Prostate gland (tissue), 2 donors: ENCODE data around the gene GRID1. TPM values are rescaled to one million over a fixed set of nuclear protein-coding genes. Genes with fewer than 3 reads are reported as not detected.

Experiments
- DNase-seq: peaks from one replicate; pipeline ENCODE4 v3.0.0-alpha.2; 2019; ENCODE audit warnings: low spot score
- H3K27ac ChIP-seq, 2 donors: fragments of 200-600 bp; sonication (generic); 2 replicates each; pipeline ENCODE4 v1.5.1; 2017 to 2019
- H3K27me3 ChIP-seq: fragments of 200-600 bp; sonication (generic); replicated peaks from 2 replicates; pipeline ENCODE4 v1.5.1; 2019; ENCODE audit not compliant: insufficient read depth
- H3K36me3 ChIP-seq, 2 donors: fragments of 200-600 bp; sonication (generic); 1 replicate in 1 of 2; 2 replicates in 1 of 2; pipeline versions ENCODE4 v1.5.1 to v1.8.1; 2017 to 2019
- H3K4me1 ChIP-seq: fragments of 200-600 bp; sonication (generic); replicated peaks from 2 replicates; pipeline ENCODE4 v1.5.1; 2019
- H3K4me3 ChIP-seq, 2 donors: fragments of 200-600 bp; sonication (generic); 2 replicates each; pipeline ENCODE4 v1.5.1; 2017 to 2019
- H3K9me3 ChIP-seq: fragments of 200-600 bp; sonication (generic); 2 replicates; pipeline ENCODE4 v1.5.1; 2017
- POLR2A ChIP-seq: fragments of 450-650 bp; IDR thresholded peaks from one replicate; pipeline ENCODE4 v1.6.1; 2016; ENCODE audit warnings: antibody characterized with exemption, mild to moderate bottlenecking
- POLR2AphosphoS5 ChIP-seq: sonication (generic); formaldehyde crosslinking; IDR thresholded peaks from one replicate; pipeline ENCODE4 v1.6.1; 2017; ENCODE audit warnings: antibody characterized with exemption
- WGBS: methylation state at CpG from one replicate; pipeline ENCODE4 v1.1.5; 2018; 5-methylcytosine and 5-hydroxymethylcytosine counted together
- intact Hi-C: fragments of 100-400 bp; cut with DNase I; formaldehyde crosslinking; loops from one replicate; pipeline ENCODE4 v1.14.2; 2022
- total RNA-seq, 2 donors: library from RNA; depleted of rRNA; stranded (reverse); fragments of >200 nt; gene quantifications; one replicate each; pipeline ENCODE4 v1.1.0, GENCODE V29; 2016
- TF ChIP-seq, protein P1 (sequence below), 4 experiments: fragments of 200-600 bp in 2 of 4; fragments of 450-650 bp in 2 of 4; sonication (generic) in 2 of 4; IDR thresholded peaks; 1 replicate in 3 of 4; 2 replicates in 1 of 4; pipeline ENCODE4 v1.5.1; 2016 to 2019; ENCODE audit warnings: antibody characterized with exemption in 4 of 4, mild to moderate bottlenecking in 2 of 4, moderate library complexity in 2 of 4

Gene GRID1
- total RNA-seq, 2 donors from 2014 or later: 1.0 to 10.0 TPM

- no peaks in the 10 kb centered on the region for H3K4me1 ChIP-seq
- WGBS: 100% methylated on average over 1 of the region's 1 CpG
- TF ChIP-seq POLR2A (no peak), POLR2AphosphoS5 (no peak)
- TF ChIP-seq, protein P1, sequence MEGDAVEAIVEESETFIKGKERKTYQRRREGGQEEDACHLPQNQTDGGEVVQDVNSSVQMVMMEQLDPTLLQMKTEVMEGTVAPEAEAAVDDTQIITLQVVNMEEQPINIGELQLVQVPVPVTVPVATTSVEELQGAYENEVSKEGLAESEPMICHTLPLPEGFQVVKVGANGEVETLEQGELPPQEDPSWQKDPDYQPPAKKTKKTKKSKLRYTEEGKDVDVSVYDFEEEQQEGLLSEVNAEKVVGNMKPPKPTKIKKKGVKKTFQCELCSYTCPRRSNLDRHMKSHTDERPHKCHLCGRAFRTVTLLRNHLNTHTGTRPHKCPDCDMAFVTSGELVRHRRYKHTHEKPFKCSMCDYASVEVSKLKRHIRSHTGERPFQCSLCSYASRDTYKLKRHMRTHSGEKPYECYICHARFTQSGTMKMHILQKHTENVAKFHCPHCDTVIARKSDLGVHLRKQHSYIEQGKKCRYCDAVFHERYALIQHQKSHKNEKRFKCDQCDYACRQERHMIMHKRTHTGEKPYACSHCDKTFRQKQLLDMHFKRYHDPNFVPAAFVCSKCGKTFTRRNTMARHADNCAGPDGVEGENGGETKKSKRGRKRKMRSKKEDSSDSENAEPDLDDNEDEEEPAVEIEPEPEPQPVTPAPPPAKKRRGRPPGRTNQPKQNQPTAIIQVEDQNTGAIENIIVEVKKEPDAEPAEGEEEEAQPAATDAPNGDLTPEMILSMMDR (IDR thresholded peaks at IDR 0.05): no peak
- H3K4me3 ChIP-seq: no peak overlapping the region
- H3K36me3 ChIP-seq: no peaks in the 10 kb centered on the region
- intact Hi-C loops: no loop called here
- no peak overlapping the region for H3K27ac ChIP-seq
- H3K9me3 ChIP-seq: no peaks in the 10 kb centered on the region
- no peak for DNase-seq
- no peaks in the 10 kb centered on the region for H3K27me3 ChIP-seq
These were observed 83.7 kb downstream of the GRID1 start for GRCh38 chr10:86282664-86283465.

- TF ChIP-seq, protein P1 (IDR thresholded peaks at IDR 0.05): no peak
- TF ChIP-seq POLR2AphosphoS5 (no peak), POLR2A (no peak)
- Histone ChIP-seq H3K4me1 (no peaks in the 10 kb centered on the region), H3K27ac (no peak overlapping the region), H3K9me3 (no peaks in the 10 kb centered on the region), H3K4me3 (no peak overlapping the region), H3K36me3 (no peaks in the 10 kb centered on the region), H3K27me3 (no peaks in the 10 kb centered on the region)
- 94% methylated on average over 1 of the region's 1 CpG for WGBS
- intact Hi-C loops: no loop called here
- no peak for DNase-seq
These were observed 85.2 kb downstream of the GRID1 start for GRCh38 chr10:86281396-86281795.

GRCh38 chr10:86269332-86269731 is 97.3 kb downstream of the GRID1 start:
- WGBS: 66% methylated on average over 2 of the region's 2 CpGs
- no peaks in the 10 kb centered on the region for H3K27me3 ChIP-seq
- no peak overlapping the region for H3K27ac ChIP-seq
- no peak for TF ChIP-seq POLR2A
- TF ChIP-seq, protein P1 (IDR thresholded peaks at IDR 0.05): no peak
- TF ChIP-seq POLR2AphosphoS5: no peak
- no peaks in the 10 kb centered on the region for H3K36me3 ChIP-seq
- H3K4me1 ChIP-seq: no peaks in the 10 kb centered on the region
- H3K9me3 ChIP-seq: no peaks in the 10 kb centered on the region
- no peak overlapping the region for H3K4me3 ChIP-seq
- intact Hi-C loops: no loop called here
- DNase-seq: no peak

- H3K4me1 ChIP-seq: no peaks in the 10 kb centered on the region
- H3K9me3 ChIP-seq: no peaks in the 10 kb centered on the region
- DNase-seq: no peak
- no peak overlapping the region for H3K27ac ChIP-seq
- no peaks in the 10 kb centered on the region for H3K36me3 ChIP-seq
- H3K4me3 ChIP-seq: no peak overlapping the region
- H3K27me3 ChIP-seq: no peaks in the 10 kb centered on the region
- TF ChIP-seq POLR2AphosphoS5 (no peak), POLR2A (no peak)
- TF ChIP-seq, protein P1 (IDR thresholded peaks at IDR 0.05): no peak
- WGBS: 77% methylated on average over 11 of the region's 12 CpGs
- intact Hi-C loops: no loop called here
These were observed 99.1 kb downstream of the GRID1 start for GRCh38 chr10:86267286-86268195.
